ENCODE measurements around the gene FIG4. TPM values are rescaled to one million over a fixed set of nuclear protein-coding genes. Genes with fewer than 3 reads are reported as not detected.
A peak's percentile ranks its signal among the peaks of the same experiment; 100 is the strongest.
"Not testable (repeated sequence)": the region's sequence is repeated elsewhere in the genome, so short reads cannot be mapped to it uniquely, and the experiment has no call there.

FIG4 gene
- total RNA-seq, 1 experiment from 2014 or later: 23.1 TPM

- peak overlapping the region; percentile 54 for H3K4me2 ChIP-seq (ENCODE audit: insufficient read depth, insufficient read length, low read length)
- no peak overlapping the region for H2BK120ac ChIP-seq (ENCODE audit: low read depth, low read length, poor library complexity, severe bottlenecking)
- no peak overlapping the region for H2BK12ac ChIP-seq (ENCODE audit: insufficient read length, low read depth, low read length)
- DNase-seq: no peak
- no peaks in the 10 kb centered on the region for H3K23me2 ChIP-seq (ENCODE audit: insufficient read length, low read depth, low read length, poor library complexity, severe bottlenecking)
- no peak overlapping the region for H2AFZ ChIP-seq (ENCODE audit: low read length)
- H3K14ac ChIP-seq (ENCODE audit: insufficient read depth, low read length): no peak overlapping the region
- no peak overlapping the region for H3K9ac ChIP-seq (ENCODE audit: extremely low read depth, insufficient read length, low read length)
- Mint-ChIP-seq H3K9me3 (peaks cover 30 to 35% of the 10 kb centered on the region in 2 experiments), H3K4me1 (peaks cover 13 to 19% of the 10 kb centered on the region in 2 experiments), H3K27ac (0 out of 7 replicates have a peak overlapping the region, but pooled peaks of 1 of the 3 experiments have one; percentile 17), H3K4me3 (no peak overlapping the region), H3K36me3 (ENCODE audit: insufficient read depth in 1 of 3, low read depth in 3 of 3) (peaks cover 9 to 31% (median 22%) of the 10 kb centered on the region in 3 experiments), H3K27me3 (ENCODE audit: low read depth) (peaks cover 6% of the 10 kb centered on the region)
- no peaks in the 10 kb centered on the region for H3K27me3 ChIP-seq (ENCODE audit: insufficient read depth, low read length)
- no peak overlapping the region for H4K5ac ChIP-seq (ENCODE audit: insufficient read length, low read depth, low read length)
- no peaks in the 10 kb centered on the region for H3K9me3 ChIP-seq (ENCODE audit: control insufficient read depth, low read depth, low read length)
- H3K56ac ChIP-seq (ENCODE audit: insufficient read length, low read depth, low read length): no peak overlapping the region
- no peak overlapping the region for H2BK15ac ChIP-seq (ENCODE audit: low read depth, low read length)
- H4K91ac ChIP-seq (ENCODE audit: insufficient read length, low read depth, low read length): no peak overlapping the region
- no peak overlapping the region for H4K8ac ChIP-seq (replicated peaks; ENCODE audit: insufficient read length, low read depth, low read length)
- no peak overlapping the region for H2BK20ac ChIP-seq (ENCODE audit: low read depth, low read length, poor library complexity, severe bottlenecking)
- no peak overlapping the region for H2AK5ac ChIP-seq (ENCODE audit: insufficient read length, low read length)
- H3T11ph ChIP-seq (ENCODE audit: low read length): no peak overlapping the region
- no peaks in the 10 kb centered on the region for H4K20me1 ChIP-seq (ENCODE audit: control insufficient read depth, insufficient read depth, insufficient read length)
- H3K79me1 ChIP-seq (ENCODE audit: insufficient read depth, low read depth, low read length, poor library complexity, severe bottlenecking): no peaks in the 10 kb centered on the region
- no peak overlapping the region for H3K4ac ChIP-seq (ENCODE audit: low read depth, low read length)
- no peak overlapping the region for H3K23ac ChIP-seq (ENCODE audit: insufficient read length, low read depth, low read length)
- H2BK5ac ChIP-seq (ENCODE audit: insufficient read length, low read length): no peak overlapping the region
- WGBS (ENCODE audit: extremely low coverage, insufficient read length, low lambda C conversion rate): no CpG with 5 or more reads among the region's 4 CpGs
- TF ChIP-seq CTCF (conservative IDR thresholded peaks at IDR 0.05): no peak
- no peaks in the 10 kb centered on the region for H3K79me2 ChIP-seq (ENCODE audit: insufficient read depth, low read length)
- no peak overlapping the region for H3K18ac ChIP-seq (ENCODE audit: insufficient read length, low read depth, low read length)
- no peak overlapping the region for H3K27ac ChIP-seq (ENCODE audit: insufficient read length, low read depth, low read length)
- no peaks in the 10 kb centered on the region for H3K4me1 ChIP-seq (ENCODE audit: insufficient read depth, low read length)
Observed at GRCh38 chr6:109678240-109678639, 12.9 kb upstream of the FIG4 start.

GRCh38 chr6:109678661-109679505 is 12.2 kb upstream of the FIG4 start:
- H2AFZ ChIP-seq (ENCODE audit: low read length); H3K23ac ChIP-seq (ENCODE audit: insufficient read length, low read depth, low read length); H3K79me1 ChIP-seq (ENCODE audit: insufficient read depth, low read depth, low read length, poor library complexity, severe bottlenecking); H3K4ac ChIP-seq (ENCODE audit: low read depth, low read length); H3K27ac ChIP-seq (ENCODE audit: insufficient read length, low read depth, low read length); H3K4me1 ChIP-seq (ENCODE audit: insufficient read depth, low read length); H2BK15ac ChIP-seq (ENCODE audit: low read depth, low read length); H3K9me3 ChIP-seq (ENCODE audit: control insufficient read depth, low read depth, low read length); H3K79me2 ChIP-seq (ENCODE audit: insufficient read depth, low read length); H4K5ac ChIP-seq (ENCODE audit: insufficient read length, low read depth, low read length); H2BK12ac ChIP-seq (ENCODE audit: insufficient read length, low read depth, low read length); H3K56ac ChIP-seq (ENCODE audit: insufficient read length, low read depth, low read length); H3T11ph ChIP-seq (ENCODE audit: low read length); H2BK5ac ChIP-seq (ENCODE audit: insufficient read length, low read length); H3K27me3 ChIP-seq (ENCODE audit: insufficient read depth, low read length); H4K91ac ChIP-seq (ENCODE audit: insufficient read length, low read depth, low read length); H2BK120ac ChIP-seq (ENCODE audit: low read depth, low read length, poor library complexity, severe bottlenecking); H3K23me2 ChIP-seq (ENCODE audit: insufficient read length, low read depth, low read length, poor library complexity, severe bottlenecking); H4K20me1 ChIP-seq (ENCODE audit: control insufficient read depth, insufficient read depth, insufficient read length); H2AK5ac ChIP-seq (ENCODE audit: insufficient read length, low read length); H2BK20ac ChIP-seq (ENCODE audit: low read depth, low read length, poor library complexity, severe bottlenecking); H4K8ac ChIP-seq (replicated peaks; ENCODE audit: insufficient read length, low read depth, low read length); H3K27me3 Mint-ChIP-seq (ENCODE audit: low read depth): not testable (repeated sequence)
- peak; percentile 67 for DNase-seq
- H3K4me2 ChIP-seq (ENCODE audit: insufficient read depth, insufficient read length, low read length): peak overlapping the region; percentile 54
- Mint-ChIP-seq H3K4me3 (peak overlapping the region; percentile 51 to 63; a peak in 4 of 5 replicates), H3K4me1 (peaks cover 13 to 19% of the 10 kb centered on the region in 2 experiments), H3K9me3 (peaks cover 35 to 40% of the 10 kb centered on the region in 2 experiments), H3K36me3 (ENCODE audit: insufficient read depth in 1 of 3, low read depth in 3 of 3) (peaks cover 12 to 37% (median 28%) of the 10 kb centered on the region in 3 experiments), H3K27ac (peak overlapping the region; percentile 76 to 91 (median 84); a peak in 5 of 7 replicates)
- H3K18ac ChIP-seq (ENCODE audit: insufficient read length, low read depth, low read length): peak overlapping the region; percentile 94
- WGBS (ENCODE audit: extremely low coverage, insufficient read length, low lambda C conversion rate): no CpG with 5 or more reads among the region's 15 CpGs
- peak overlapping the region; percentile 2 for H3K9ac ChIP-seq (ENCODE audit: extremely low read depth, insufficient read length, low read length)
- peak overlapping the region; percentile 82; the same call in 1 of the 2 replicates for H3K14ac ChIP-seq (ENCODE audit: insufficient read depth, low read length)
